PC-3 (cell line): ENCODE results near the gene RIOX2.

Experiments used
- EZH2phosphoT487 ChIP-seq: fragments of 300-600 bp; sonication (generic); IDR thresholded peaks from 2 replicates; pipeline ENCODE4 v1.6.1; 2018; ENCODE audit warnings: mild to moderate bottlenecking, antibody characterized with exemption, low read length, borderline replicate concordance
- TF ChIP-seq, protein P1 (sequence below): fragments of 300-600 bp; sonication (generic); conservative IDR thresholded peaks from 2 replicates; pipeline ENCODE4 v1.5.1; 2017; ENCODE audit warnings: antibody characterized with exemption, low read depth, mild to moderate bottlenecking, low read length

DNA sequence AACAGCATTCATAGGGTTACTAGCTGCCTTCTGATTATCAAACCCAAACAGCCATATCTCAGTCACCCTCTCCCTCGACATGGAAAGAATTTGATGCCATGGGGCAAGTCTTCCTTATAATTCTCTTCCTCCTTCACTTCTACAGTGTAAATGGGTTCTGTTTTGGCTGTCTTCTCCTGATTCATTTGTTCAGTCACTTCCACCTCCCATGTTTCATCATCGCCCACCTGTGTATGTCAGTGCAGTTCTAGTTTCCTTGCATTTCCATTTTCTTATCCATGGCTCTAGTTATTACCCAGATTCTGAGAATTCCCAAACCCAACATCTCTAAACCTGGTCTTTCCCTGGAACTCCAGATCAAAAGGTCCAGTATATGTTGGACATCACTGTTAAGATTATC lies 41.0 kb downstream of the RIOX2 start:
- TF ChIP-seq, protein P1, sequence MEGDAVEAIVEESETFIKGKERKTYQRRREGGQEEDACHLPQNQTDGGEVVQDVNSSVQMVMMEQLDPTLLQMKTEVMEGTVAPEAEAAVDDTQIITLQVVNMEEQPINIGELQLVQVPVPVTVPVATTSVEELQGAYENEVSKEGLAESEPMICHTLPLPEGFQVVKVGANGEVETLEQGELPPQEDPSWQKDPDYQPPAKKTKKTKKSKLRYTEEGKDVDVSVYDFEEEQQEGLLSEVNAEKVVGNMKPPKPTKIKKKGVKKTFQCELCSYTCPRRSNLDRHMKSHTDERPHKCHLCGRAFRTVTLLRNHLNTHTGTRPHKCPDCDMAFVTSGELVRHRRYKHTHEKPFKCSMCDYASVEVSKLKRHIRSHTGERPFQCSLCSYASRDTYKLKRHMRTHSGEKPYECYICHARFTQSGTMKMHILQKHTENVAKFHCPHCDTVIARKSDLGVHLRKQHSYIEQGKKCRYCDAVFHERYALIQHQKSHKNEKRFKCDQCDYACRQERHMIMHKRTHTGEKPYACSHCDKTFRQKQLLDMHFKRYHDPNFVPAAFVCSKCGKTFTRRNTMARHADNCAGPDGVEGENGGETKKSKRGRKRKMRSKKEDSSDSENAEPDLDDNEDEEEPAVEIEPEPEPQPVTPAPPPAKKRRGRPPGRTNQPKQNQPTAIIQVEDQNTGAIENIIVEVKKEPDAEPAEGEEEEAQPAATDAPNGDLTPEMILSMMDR = no peak
- TF ChIP-seq EZH2phosphoT487 = no peak
